RWPE2 (cell line): ENCODE results near the gene IL13.

Source experiments
- ATAC-seq: fragments of 200-7000 bp; cut with Tn5 transposase; 3 replicates; pipeline ENCODE4 v1.9.1; 2021; ENCODE audit warnings: low read depth
- DNase-seq: peaks from one replicate; pipeline ENCODE4 v3.0.0-alpha.2; 2020; ENCODE audit warnings: low spot score
- H3K27ac ChIP-seq: fragments of 450-650 bp; 2 replicates; pipeline ENCODE4 v1.5.1; 2017; ENCODE audit warnings: mild to moderate bottlenecking; ENCODE audit not compliant: poor library complexity, severe bottlenecking
- H3K27me3 ChIP-seq: fragments of 250-450 bp; sonication (Bioruptor Pico); 2 replicates; pipeline ENCODE4 v1.5.1; 2021; ENCODE audit warnings: mild to moderate bottlenecking, moderate library complexity; ENCODE audit not compliant: insufficient read depth, poor library complexity, severe bottlenecking
- H3K36me3 ChIP-seq: fragments of 250-450 bp; sonication (Bioruptor Pico); 2 replicates; pipeline ENCODE4 v1.5.1; 2020; ENCODE audit warnings: low read depth, mild to moderate bottlenecking, moderate library complexity
- H3K4me1 ChIP-seq: fragments of 250-450 bp; sonication (Bioruptor Pico); 2 replicates; pipeline ENCODE4 v1.5.1; 2021; ENCODE audit warnings: mild to moderate bottlenecking, moderate library complexity; ENCODE audit not compliant: insufficient read depth, poor library complexity, severe bottlenecking
- H3K4me3 ChIP-seq: fragments of 250-450 bp; sonication (Bioruptor Pico); 2 replicates; pipeline ENCODE4 v1.5.1; 2021; ENCODE audit warnings: mild to moderate bottlenecking, moderate library complexity; ENCODE audit not compliant: severe bottlenecking
- H3K9me3 ChIP-seq: fragments of 250-450 bp; sonication (Bioruptor Pico); 2 replicates; pipeline ENCODE4 v1.5.1; 2021; ENCODE audit warnings: mild to moderate bottlenecking, moderate library complexity; ENCODE audit not compliant: severe bottlenecking
- CTCF ChIP-seq: fragments of 450-650 bp; IDR thresholded peaks from one replicate; pipeline ENCODE4 v1.5.1; 2017; ENCODE audit warnings: mild to moderate bottlenecking, moderate library complexity; ENCODE audit not compliant: poor library complexity, severe bottlenecking

The IL13 gene

GRCh38 chr5:132657676-132658380 lies at the start of gene IL13:
IL13 (plus strand) TSS chr5:132658173; CDS start chr5:132658187, 14 bp downstream.
- Histone ChIP-seq H3K4me1 (no peaks in the 10 kb centered on the region), H3K4me3 (no peak within 1 kb of the TSS), H3K27me3 (peaks cover 6% of the 10 kb centered on the region), H3K36me3 (no peaks in the 10 kb centered on the region), H3K9me3 (no peaks in the 10 kb centered on the region), H3K27ac (no peak within 1 kb of the TSS)
- no peak for ATAC-seq
- DNase-seq: no peak
- TF ChIP-seq CTCF: no peak

GRCh38 chr5:132611965-132612364 lies 46.0 kb upstream of the IL13 start:
- DNase-seq (no peak), ATAC-seq (no peak)
- H3K27me3 ChIP-seq: no peaks in the 10 kb centered on the region

GRCh38 chr5:132612846-132613245 lies 45.1 kb upstream of the IL13 start:
- Histone ChIP-seq H3K4me1 (no peaks in the 10 kb centered on the region), H3K27me3 (no peaks in the 10 kb centered on the region), H3K27ac (no peak overlapping the region), H3K36me3 (peaks cover 90% of the 10 kb centered on the region), H3K4me3 (no peak overlapping the region), H3K9me3 (no peaks in the 10 kb centered on the region)
- no peak for ATAC-seq
- TF ChIP-seq CTCF: no peak
- DNase-seq: no peak

More at GRCh38 chr5:132611965-132612364, 46.0 kb upstream of the IL13 start:
- Histone ChIP-seq H3K4me3 (no peak overlapping the region), H3K36me3 (peaks cover 90% of the 10 kb centered on the region), H3K4me1 (no peaks in the 10 kb centered on the region), H3K9me3 (no peaks in the 10 kb centered on the region), H3K27ac (no peak overlapping the region)
- no peak for TF ChIP-seq CTCF

GRCh38 chr5:132621699-132622098 lies 36.3 kb upstream of the IL13 start:
- Histone ChIP-seq H3K4me3 (no peak overlapping the region), H3K9me3 (no peaks in the 10 kb centered on the region), H3K36me3 (peaks cover 86% of the 10 kb centered on the region), H3K4me1 (no peaks in the 10 kb centered on the region), H3K27ac (no peak overlapping the region), H3K27me3 (no peaks in the 10 kb centered on the region)
- DNase-seq (no peak), ATAC-seq (no peak)
- TF ChIP-seq CTCF: no peak

- Histone ChIP-seq H3K4me3 (no peak overlapping the region), H3K9me3 (no peaks in the 10 kb centered on the region), H3K27me3 (no peaks in the 10 kb centered on the region), H3K36me3 (peaks cover 84% of the 10 kb centered on the region), H3K27ac (no peak overlapping the region), H3K4me1 (no peaks in the 10 kb centered on the region)
- ATAC-seq (no peak), DNase-seq (no peak)
- TF ChIP-seq CTCF: no peak
Observed at GRCh38 chr5:132622608-132623007, 35.4 kb upstream of the IL13 start.
